Ascending aorta (tissue), 2 donors: Measurements from ENCODE around the gene FBLN1. TPM values are rescaled to one million over a fixed set of nuclear protein-coding genes. Genes with fewer than 3 reads are reported as not detected.

Experiments used
- DNase-seq, 2 donors: peaks; one replicate each; pipeline ENCODE4 v3.0.0-alpha.2; 2019; ENCODE audit warnings: low spot score in 2 of 2
- H3K27ac ChIP-seq, 2 donors: fragments of 200-600 bp; sonication (generic); one replicate each; pipeline ENCODE4 v1.5.1; 2016 to 2017; ENCODE audit warnings: mild to moderate bottlenecking in 1 of 2
- H3K27me3 ChIP-seq: fragments of 200-600 bp; sonication (generic); one replicate; pipeline ENCODE4 v1.5.1; 2017
- H3K36me3 ChIP-seq, 2 donors: fragments of 200-600 bp; sonication (generic); one replicate each; pipeline ENCODE4 v1.5.1; 2016
- H3K4me1 ChIP-seq, 2 donors: fragments of 200-600 bp; sonication (generic); one replicate each; pipeline ENCODE4 v1.5.1; 2016 to 2017; ENCODE audit warnings: mild to moderate bottlenecking in 1 of 2
- H3K4me3 ChIP-seq, 2 donors: fragments of 200-600 bp; sonication (generic); one replicate each; pipeline ENCODE4 v1.5.1; 2016 to 2017; ENCODE audit warnings: mild to moderate bottlenecking in 1 of 2
- H3K9me3 ChIP-seq, 2 donors: fragments of 200-600 bp; sonication (generic); one replicate each; pipeline ENCODE4 v1.5.1; 2016
- CTCF ChIP-seq, 3 experiments: fragments of 200-600 bp in 2 of 3; fragments of 450-650 bp in 1 of 3; sonication (generic) in 2 of 3; IDR thresholded peaks; one replicate each; pipeline ENCODE4 v1.5.1; 2016 to 2019; ENCODE audit warnings: antibody characterized with exemption in 3 of 3, mild to moderate bottlenecking in 1 of 3, moderate library complexity in 1 of 3
- intact Hi-C: fragments of 100-400 bp; cut with DNase I; formaldehyde crosslinking; loops from one replicate; pipeline ENCODE4 v1.15.1; 2023
- total RNA-seq: library from RNA; depleted of rRNA; stranded (reverse); fragments of >200 nt; gene quantifications from one replicate; pipeline ENCODE4 v1.1.0, GENCODE V29; 2016

FBLN1 gene
- total RNA-seq, 1 donor from 2014 or later, result 580 TPM

- intact Hi-C loops, result no loop called here
- H3K27me3 ChIP-seq, result no peaks in the 10 kb centered on the region
- no peak for TF ChIP-seq CTCF (IDR thresholded peaks at IDR 0.05)
- H3K4me1 ChIP-seq, result peaks cover 0 to 24% of the 10 kb centered on the region in 2 donors
- no peaks in the 10 kb centered on the region for H3K9me3 ChIP-seq
- H3K36me3 ChIP-seq, result peaks cover 5 to 13% of the 10 kb centered on the region in 2 donors
- DNase-seq, result no peak
- no peak overlapping the region for H3K4me3 ChIP-seq
- H3K27ac ChIP-seq, result peak overlapping the region; percentile 46 to 62
Observed at GRCh38 chr22:45525480-45525879, 22.8 kb downstream of the FBLN1 start.

- Histone ChIP-seq H3K27ac (peak overlapping the region; percentile 46 to 62), H3K4me1 (peaks cover 2 to 24% of the 10 kb centered on the region in 2 donors), H3K9me3 (no peaks in the 10 kb centered on the region), H3K27me3 (no peaks in the 10 kb centered on the region), H3K36me3 (peaks cover 0 to 13% of the 10 kb centered on the region in 2 donors), H3K4me3 (no peak overlapping the region)
- TF ChIP-seq CTCF (IDR thresholded peaks at IDR 0.05), result no peak
- no peak for DNase-seq
- intact Hi-C loops, result no loop called here
Observed at GRCh38 chr22:45526281-45526680, 23.6 kb downstream of the FBLN1 start.

- Histone ChIP-seq H3K36me3 (peaks cover 4 to 13% of the 10 kb centered on the region in 2 donors), H3K4me1 (peaks cover 5 to 30% of the 10 kb centered on the region in 2 donors), H3K27ac (peak overlapping the region; percentile 29 to 62), H3K9me3 (no peaks in the 10 kb centered on the region), H3K4me3 (no peak overlapping the region), H3K27me3 (no peaks in the 10 kb centered on the region)
- TF ChIP-seq CTCF (IDR thresholded peaks at IDR 0.05), result no peak
- intact Hi-C loops, result no loop called here
- DNase-seq, result no peak
Observed at GRCh38 chr22:45526768-45527360, 24.2 kb downstream of the FBLN1 start.

GRCh38 chr22:45527456-45527855, 24.8 kb downstream of the FBLN1 start:
- Histone ChIP-seq H3K4me3 (no peak overlapping the region), H3K9me3 (no peaks in the 10 kb centered on the region), H3K4me1 (peaks cover 5 to 31% of the 10 kb centered on the region in 2 donors), H3K36me3 (peaks cover 7 to 13% of the 10 kb centered on the region in 2 donors), H3K27ac (peak overlapping the region in 1 of 2 donors; percentile 2), H3K27me3 (no peaks in the 10 kb centered on the region)
- TF ChIP-seq CTCF (IDR thresholded peaks at IDR 0.05), result no peak
- intact Hi-C loops, result no loop called here
- DNase-seq, result no peak

- no peaks in the 10 kb centered on the region for H3K27me3 ChIP-seq
- H3K36me3 ChIP-seq, result peaks cover 7 to 13% of the 10 kb centered on the region in 2 donors
- no peaks in the 10 kb centered on the region for H3K9me3 ChIP-seq
- intact Hi-C loops, result no loop called here
- TF ChIP-seq CTCF (IDR thresholded peaks at IDR 0.05), result no peak
- peaks cover 5 to 30% of the 10 kb centered on the region in 2 donors for H3K4me1 ChIP-seq
- no peak overlapping the region for H3K27ac ChIP-seq
- no peak overlapping the region for H3K4me3 ChIP-seq
- DNase-seq, result no peak
Observed at GRCh38 chr22:45528046-45528445, 25.4 kb downstream of the FBLN1 start.
